GM23248 (cell line): ENCODE data around the gene CACNA1I.

ENCODE experiments used
- EZH2 ChIP-seq: fragments of 200-600 bp; sonication (generic); IDR thresholded peaks from 2 replicates; pipeline ENCODE4 v1.6.1; 2018; ENCODE audit warnings: antibody characterized with exemption, mild to moderate bottlenecking; ENCODE audit not compliant: insufficient read depth, poor library complexity, severe bottlenecking
- EZH2phosphoT487 ChIP-seq: fragments of 200-600 bp; sonication (generic); IDR thresholded peaks from 2 replicates; pipeline ENCODE4 v1.6.1; 2018; ENCODE audit warnings: antibody characterized with exemption, moderate library complexity, mild to moderate bottlenecking, low read depth; ENCODE audit not compliant: insufficient read depth

GRCh38 chr22:39718921-39719475, 148.4 kb downstream of the CACNA1I start:
- no peak for TF ChIP-seq EZH2
- no peak for TF ChIP-seq EZH2phosphoT487
